Ovary (tissue), 3 donors: ENCODE measurements around the gene RASA4.
"Not testable (repeated sequence)": the region's sequence is repeated elsewhere in the genome, so short reads cannot be mapped to it uniquely, and the experiment has no call there.

Experiments used
- POLR2A ChIP-seq: fragments of 450-650 bp; IDR thresholded peaks from one replicate; pipeline ENCODE4 v1.6.1; 2017; ENCODE audit warnings: antibody characterized with exemption, mild to moderate bottlenecking, moderate library complexity
- TF ChIP-seq, protein P1 (sequence below), 3 donors: fragments of 450-650 bp in 2 of 3; fragments of 200-600 bp in 1 of 3; IDR thresholded peaks; one replicate each; pipeline versions ENCODE4 v1.5.1 to v1.8.0; 2016 to 2022; ENCODE audit warnings: antibody characterized with exemption in 3 of 3, mild to moderate bottlenecking in 1 of 3
- donor health status: DM: no; HTN: no; CAD: no.

DNA sequence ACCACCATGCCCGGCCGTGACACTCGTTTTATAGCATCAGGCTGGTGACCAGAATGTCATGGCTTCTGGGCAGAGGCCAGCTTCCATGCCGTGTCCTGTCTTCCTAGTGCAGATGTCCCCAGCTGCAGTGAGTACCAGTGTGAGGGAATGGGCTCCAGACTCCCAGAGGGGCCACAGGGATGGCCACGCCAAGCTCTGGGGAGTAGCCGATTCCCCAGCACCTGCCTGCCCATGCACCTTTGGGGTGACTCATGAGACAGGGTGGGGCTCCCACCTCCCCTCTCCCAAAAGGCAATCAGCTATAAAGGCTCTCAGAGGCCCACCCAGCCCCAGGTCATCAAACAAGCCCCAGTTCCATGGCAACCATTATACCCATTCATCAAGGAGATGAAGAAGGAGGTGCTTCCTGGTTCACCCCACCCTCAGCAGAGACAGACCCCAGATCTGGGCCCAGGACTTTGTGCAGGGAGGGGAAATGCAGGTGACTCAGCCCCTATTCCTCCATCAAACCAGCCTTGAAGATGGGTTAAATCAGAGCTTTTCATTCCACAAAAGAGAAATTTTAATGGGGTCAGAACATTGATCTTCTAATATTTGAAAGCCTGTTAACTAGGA is 65.6 kb downstream of the RASA4 start, which contains the start of gene SPDYE2:
- TF ChIP-seq, protein P1, sequence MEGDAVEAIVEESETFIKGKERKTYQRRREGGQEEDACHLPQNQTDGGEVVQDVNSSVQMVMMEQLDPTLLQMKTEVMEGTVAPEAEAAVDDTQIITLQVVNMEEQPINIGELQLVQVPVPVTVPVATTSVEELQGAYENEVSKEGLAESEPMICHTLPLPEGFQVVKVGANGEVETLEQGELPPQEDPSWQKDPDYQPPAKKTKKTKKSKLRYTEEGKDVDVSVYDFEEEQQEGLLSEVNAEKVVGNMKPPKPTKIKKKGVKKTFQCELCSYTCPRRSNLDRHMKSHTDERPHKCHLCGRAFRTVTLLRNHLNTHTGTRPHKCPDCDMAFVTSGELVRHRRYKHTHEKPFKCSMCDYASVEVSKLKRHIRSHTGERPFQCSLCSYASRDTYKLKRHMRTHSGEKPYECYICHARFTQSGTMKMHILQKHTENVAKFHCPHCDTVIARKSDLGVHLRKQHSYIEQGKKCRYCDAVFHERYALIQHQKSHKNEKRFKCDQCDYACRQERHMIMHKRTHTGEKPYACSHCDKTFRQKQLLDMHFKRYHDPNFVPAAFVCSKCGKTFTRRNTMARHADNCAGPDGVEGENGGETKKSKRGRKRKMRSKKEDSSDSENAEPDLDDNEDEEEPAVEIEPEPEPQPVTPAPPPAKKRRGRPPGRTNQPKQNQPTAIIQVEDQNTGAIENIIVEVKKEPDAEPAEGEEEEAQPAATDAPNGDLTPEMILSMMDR (IDR thresholded peaks at IDR 0.05): not testable (repeated sequence)
- TF ChIP-seq POLR2A: not testable (repeated sequence)
